Keratinocyte (primary cell): Measurements from ENCODE around the gene GRIA2. TPM values are rescaled to one million over a fixed set of nuclear protein-coding genes. Genes with fewer than 3 reads are reported as not detected.

Experiments
- DNase-seq: peaks from one replicate; pipeline ENCODE4 v3.0.0-alpha.2; 2011; ENCODE audit warnings: low read depth, missing footprints, low spot score
- FAIRE-seq: peaks from 2 replicates; lab custom pipeline; 2011; peaks lifted over from hg19 to GRCh38; lab: Jason Lieb, UNC
- H2AFZ ChIP-seq: 2 replicates; pipeline ENCODE4 v1.6.0; 2012; ENCODE audit warnings: low read length, control low read depth, inconsistent platforms; ENCODE audit not compliant: control insufficient read depth
- H3K27ac ChIP-seq: 2 replicates; pipeline ENCODE4 v1.5.1; 2011; ENCODE audit warnings: low read length; ENCODE audit not compliant: control insufficient read depth, insufficient read depth
- H3K27me3 ChIP-seq: 3 replicates; pipeline ENCODE4 v1.6.0; 2011; ENCODE audit warnings: low read length; ENCODE audit not compliant: control insufficient read depth, insufficient read depth; ENCODE audit errors: extremely low read depth
- H3K36me3 ChIP-seq, 2 experiments: 2 replicates in 1 of 2; 3 replicates in 1 of 2; pipeline ENCODE4 v1.5.1; 2011; ENCODE audit warnings: low read length in 2 of 2, mild to moderate bottlenecking in 1 of 2; ENCODE audit not compliant: control insufficient read depth in 2 of 2, insufficient read depth in 2 of 2; ENCODE audit errors: extremely low read depth in 1 of 2
- H3K4me1 ChIP-seq: 3 replicates; pipeline ENCODE4 v1.5.1; 2011; ENCODE audit warnings: low read length; ENCODE audit not compliant: control insufficient read depth, insufficient read depth; ENCODE audit errors: extremely low read depth
- H3K4me2 ChIP-seq: 3 replicates; pipeline ENCODE4 v1.6.0; 2011; ENCODE audit warnings: low read depth, low read length; ENCODE audit not compliant: control insufficient read depth, insufficient read depth; ENCODE audit errors: extremely low read depth
- H3K4me3 ChIP-seq, 3 experiments: fragments of 200-600 bp in 1 of 3; sonication (generic) in 1 of 3; 2 replicates in 2 of 3; 3 replicates in 1 of 3; pipeline ENCODE4 v1.5.1; 2011 to 2016; ENCODE audit warnings: low read length in 3 of 3, mild to moderate bottlenecking in 3 of 3, control low read depth in 2 of 3, inconsistent platforms in 1 of 3, low read depth in 1 of 3, mixed read lengths in 1 of 3, mixed run types in 1 of 3, moderate library complexity in 1 of 3; ENCODE audit not compliant: control insufficient read depth in 2 of 3, insufficient read depth in 2 of 3; ENCODE audit errors: extremely low read depth in 1 of 3
- H3K79me2 ChIP-seq: 2 replicates; pipeline ENCODE4 v1.6.0; 2012; ENCODE audit warnings: low read length; ENCODE audit not compliant: control insufficient read depth, insufficient read depth
- H3K9ac ChIP-seq: 3 replicates; pipeline ENCODE4 v1.6.0; 2011; ENCODE audit warnings: low read length; ENCODE audit not compliant: control insufficient read depth, insufficient read depth; ENCODE audit errors: extremely low read depth
- H3K9me1 ChIP-seq: 3 replicates; pipeline ENCODE4 v1.6.0; 2011; ENCODE audit warnings: low read length; ENCODE audit not compliant: control insufficient read depth, insufficient read depth; ENCODE audit errors: extremely low read depth
- H3K9me3 ChIP-seq: 2 replicates; pipeline ENCODE4 v1.5.1; 2012; ENCODE audit warnings: low read depth, low read length; ENCODE audit not compliant: control insufficient read depth
- H4K20me1 ChIP-seq: 3 replicates; pipeline ENCODE4 v1.6.0; 2011; ENCODE audit warnings: low read length; ENCODE audit not compliant: control insufficient read depth, insufficient read depth; ENCODE audit errors: extremely low read depth
- CTCF ChIP-seq, 3 experiments: IDR thresholded peaks in 1 of 3; conservative IDR thresholded peaks in 1 of 3; optimal IDR thresholded peaks in 1 of 3; 2 replicates in 2 of 3; 3 replicates in 1 of 3; pipeline versions ENCODE3 to v1.5.1; 2011; ENCODE audit warnings: low read length in 3 of 3, mild to moderate bottlenecking in 3 of 3, moderate library complexity in 2 of 3, control low read depth in 1 of 3, inconsistent platforms in 1 of 3; ENCODE audit not compliant: insufficient read depth in 2 of 3; ENCODE audit errors: extremely low read depth in 1 of 3
- EZH2 ChIP-seq: IDR thresholded peaks from one replicate; pipeline ENCODE4 v1.6.1; 2012; ENCODE audit warnings: inconsistent platforms, mild to moderate bottlenecking, low read length, moderate library complexity
- dilution Hi-C: fragments of 300-500 bp; cut with MboI; formaldehyde crosslinking; loops from one replicate; pipeline ENCODE4 v1.7.0; 2020; ENCODE audit warnings: low sequenced_read_pairs; ENCODE audit not compliant: extremely low pct_ligation_motif_present
- polyA plus RNA-seq, 5 experiments: library from polyadenylated mRNA; depleted of rRNA in 3 of 5; stranded (reverse) in 3 of 5; stranded (forward) in 1 of 5; unstranded in 1 of 5; fragments of >200 nt; gene quantifications; 1 replicate in 1 of 5; 2 replicates in 3 of 5; 3 replicates in 1 of 5; pipeline versions ENCODE4 v1.2.1 to v1.2.3, GENCODE V29; 2011 to 2012; ENCODE audit warnings: missing spikeins in 2 of 5, low read depth in 1 of 5, low replicate concordance in 1 of 5

The GRIA2 gene
- polyA plus RNA-seq, 1 donor (not counting 4 experiments of a cell fraction or from before 2014, with no cell fraction given) = not detected

- no peaks in the 10 kb centered on the region for H4K20me1 ChIP-seq
- H3K9me1 ChIP-seq = no peaks in the 10 kb centered on the region
- TF ChIP-seq EZH2 = no peak
- TF ChIP-seq CTCF (optimal IDR thresholded peaks at IDR 0.05 in 1 of 3, IDR thresholded peaks at IDR 0.05 in 1 of 3, conservative IDR thresholded peaks at IDR 0.05 in 1 of 3; ENCODE audit: extremely low read depth in 1 of 3, insufficient read depth in 2 of 3, low read length in 3 of 3) = no peak
- no peak overlapping the region for H2AFZ ChIP-seq
- H3K27me3 ChIP-seq = no peaks in the 10 kb centered on the region
- no peak overlapping the region for H3K9ac ChIP-seq
- no peaks in the 10 kb centered on the region for H3K9me3 ChIP-seq
- no peaks in the 10 kb centered on the region for H3K36me3 ChIP-seq
- FAIRE-seq = no peak
- no peaks in the 10 kb centered on the region for H3K4me1 ChIP-seq
- H3K79me2 ChIP-seq = no peaks in the 10 kb centered on the region
- H3K27ac ChIP-seq = no peak overlapping the region
- dilution Hi-C loops = no loop called here
- no peak overlapping the region for H3K4me2 ChIP-seq
- no peak overlapping the region for H3K4me3 ChIP-seq
- DNase-seq = no peak
These were observed 23.8 kb downstream of the GRIA2 start for GRCh38 chr4:157244348-157244747.

- FAIRE-seq (no peak), DNase-seq (no peak)
- Histone ChIP-seq H3K4me2 (no peak overlapping the region), H3K36me3 (no peaks in the 10 kb centered on the region), H3K4me1 (no peaks in the 10 kb centered on the region), H3K9me1 (no peaks in the 10 kb centered on the region), H3K79me2 (no peaks in the 10 kb centered on the region), H4K20me1 (no peaks in the 10 kb centered on the region), H2AFZ (no peak overlapping the region), H3K9me3 (no peaks in the 10 kb centered on the region), H3K4me3 (no peak overlapping the region), H3K27me3 (no peaks in the 10 kb centered on the region), H3K9ac (no peak overlapping the region), H3K27ac (no peak overlapping the region)
- TF ChIP-seq EZH2 (no peak), CTCF (optimal IDR thresholded peaks at IDR 0.05 in 1 of 3, IDR thresholded peaks at IDR 0.05 in 1 of 3, conservative IDR thresholded peaks at IDR 0.05 in 1 of 3; ENCODE audit: extremely low read depth in 1 of 3, insufficient read depth in 2 of 3, low read length in 3 of 3) (no peak)
- dilution Hi-C loops = no loop called here
These were observed 24.8 kb downstream of the GRIA2 start for GRCh38 chr4:157245351-157245750.
